Measurements from ENCODE around the gene YPEL2.

The YPEL2 gene

GRCh38 chr17:59436900-59437299, 105.4 kb downstream of the YPEL2 start:
- DNase-seq = no peak

- no peak for DNase-seq
Measured at GRCh38 chr17:59437791-59438281, 106.4 kb downstream of the YPEL2 start.

- no peak for DNase-seq
Measured at GRCh38 chr17:59439262-59439661, 107.8 kb downstream of the YPEL2 start.

GRCh38 chr17:59439741-59440211, 108.3 kb downstream of the YPEL2 start:
- DNase-seq = no peak

- DNase-seq = peak; percentile 86 to 91
Measured at GRCh38 chr17:59440757-59441463, 109.5 kb downstream of the YPEL2 start.

GRCh38 chr17:59441464-59442096, 110.1 kb downstream of the YPEL2 start:
- DNase-seq = no peak

GRCh38 chr17:59443106-59443505, 111.7 kb downstream of the YPEL2 start:
- no peak for DNase-seq
